GM19035 (cell line): ENCODE measurements around the gene TBCA.

Source experiments
- ATAC-seq: cut with Tn5 transposase; IDR thresholded peaks from one replicate; pipeline ENCODE4 v1.9.1; 2021; ENCODE audit not compliant: unreplicated experiment

Gene TBCA

DNA sequence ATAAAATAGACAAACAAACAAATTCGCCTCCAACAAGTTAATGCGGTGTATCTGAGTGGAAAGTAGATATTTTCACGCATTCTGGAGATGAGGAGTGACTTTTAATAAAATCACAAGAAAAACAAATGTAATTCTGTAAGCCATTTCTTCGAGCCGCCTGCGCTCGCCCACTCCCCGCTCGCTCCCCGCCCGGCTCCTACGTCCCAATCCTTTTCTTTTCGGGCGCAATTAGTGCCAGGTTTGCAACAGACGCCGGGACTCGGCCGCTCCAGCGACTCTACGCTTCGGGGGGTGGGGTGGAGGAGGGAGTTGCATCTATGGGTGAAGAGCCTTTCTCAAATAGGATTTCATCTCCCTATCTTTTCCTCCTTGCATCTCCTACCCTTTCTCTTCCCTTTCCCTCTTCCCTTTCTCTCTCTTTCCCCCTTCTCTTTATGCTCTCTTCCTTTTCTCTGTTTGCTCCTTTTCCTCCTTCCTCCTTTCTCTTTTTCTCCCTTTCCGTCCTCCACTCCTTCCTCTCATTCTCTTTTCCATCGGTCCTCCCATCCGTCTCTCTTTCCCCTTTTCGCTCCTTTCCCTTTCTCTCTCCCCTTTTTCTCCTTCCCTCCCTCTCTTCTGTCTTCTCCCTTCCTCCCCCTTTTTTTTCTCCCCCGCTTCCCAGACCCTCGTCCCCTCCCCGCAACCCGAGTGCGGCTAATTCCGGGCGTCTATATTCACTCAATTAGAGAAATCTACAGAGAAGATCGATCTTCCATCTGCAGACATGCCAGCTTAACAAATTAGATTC, 131.6 kb downstream of the TBCA start:
- no peak for ATAC-seq

DNA sequence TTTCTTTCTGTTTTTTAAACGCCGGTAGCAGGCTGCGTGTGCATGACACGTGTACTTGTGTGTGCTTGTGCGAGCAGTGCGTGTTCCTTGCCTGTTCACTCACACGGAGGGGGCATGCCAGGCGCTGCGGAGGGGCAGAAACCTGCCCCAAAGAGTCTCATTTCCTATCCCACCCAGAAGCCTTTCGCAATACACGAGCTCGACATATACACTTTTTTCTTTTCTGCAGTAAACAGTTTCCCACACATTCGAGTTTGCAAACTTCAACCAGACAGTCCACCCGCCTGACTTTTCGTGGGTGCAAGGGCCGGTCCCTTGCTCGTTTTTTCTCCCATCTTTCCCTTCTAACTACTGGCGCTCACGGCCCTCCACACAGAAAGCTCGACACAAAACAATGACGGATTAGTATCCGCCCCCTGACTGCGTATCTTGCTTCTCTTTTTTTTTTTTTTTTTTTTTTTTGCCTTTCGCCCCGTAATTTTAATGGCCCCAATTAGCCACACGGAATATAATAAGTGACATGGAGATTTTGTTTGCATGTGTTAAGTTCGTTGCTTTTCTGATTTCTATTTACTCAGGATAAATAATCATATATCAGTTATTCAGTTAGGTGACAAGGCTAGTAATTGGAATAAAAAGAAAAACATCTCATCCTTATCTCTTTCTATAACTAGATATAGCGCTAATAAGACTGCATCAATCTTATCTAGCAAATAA, 132.3 kb downstream of the TBCA start:
- ATAC-seq, result no peak

DNA sequence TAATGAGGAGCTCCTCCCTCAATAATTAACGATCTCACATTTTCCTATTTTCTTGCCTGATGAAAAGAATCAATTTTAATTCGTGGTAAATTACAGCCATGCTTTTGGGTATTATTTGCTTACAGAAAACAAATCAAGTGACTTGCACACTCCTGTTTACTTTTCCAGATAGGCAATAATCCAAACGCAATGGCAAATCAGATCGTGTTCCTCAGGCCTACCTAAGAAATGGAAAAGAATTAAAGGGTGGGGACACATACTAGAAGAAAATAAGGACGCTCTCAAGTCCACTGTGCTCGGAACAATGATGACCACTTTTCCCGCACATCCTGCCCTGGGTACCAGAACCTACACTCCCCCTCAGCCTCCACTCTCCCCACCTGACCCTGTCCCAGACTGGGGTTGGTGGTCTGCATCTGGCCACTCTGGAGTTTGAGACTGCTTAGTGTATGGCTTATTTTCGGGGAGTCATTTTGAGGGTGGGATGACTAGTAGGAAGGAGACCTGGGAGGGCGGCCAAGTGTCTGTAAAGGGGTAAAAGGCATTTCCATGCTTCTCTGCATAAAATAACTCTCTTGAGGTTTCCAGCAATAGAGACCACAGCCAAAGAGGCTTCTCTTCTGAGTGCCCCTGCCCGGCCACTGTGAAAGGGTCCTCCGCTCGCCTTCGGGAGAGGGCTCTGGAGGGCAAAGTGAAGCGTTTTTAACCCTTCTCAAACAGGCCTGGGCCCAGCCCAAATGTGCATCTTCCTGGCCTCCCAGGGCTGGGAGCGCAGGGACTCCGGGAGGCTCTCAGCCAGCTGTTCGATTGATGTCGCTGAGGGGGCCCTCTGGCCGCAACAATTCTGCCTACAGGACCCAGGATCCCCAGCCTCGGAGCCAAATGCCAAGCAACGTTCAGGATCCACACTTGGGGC, 133.1 kb downstream of the TBCA start:
- ATAC-seq, result no peak

DNA sequence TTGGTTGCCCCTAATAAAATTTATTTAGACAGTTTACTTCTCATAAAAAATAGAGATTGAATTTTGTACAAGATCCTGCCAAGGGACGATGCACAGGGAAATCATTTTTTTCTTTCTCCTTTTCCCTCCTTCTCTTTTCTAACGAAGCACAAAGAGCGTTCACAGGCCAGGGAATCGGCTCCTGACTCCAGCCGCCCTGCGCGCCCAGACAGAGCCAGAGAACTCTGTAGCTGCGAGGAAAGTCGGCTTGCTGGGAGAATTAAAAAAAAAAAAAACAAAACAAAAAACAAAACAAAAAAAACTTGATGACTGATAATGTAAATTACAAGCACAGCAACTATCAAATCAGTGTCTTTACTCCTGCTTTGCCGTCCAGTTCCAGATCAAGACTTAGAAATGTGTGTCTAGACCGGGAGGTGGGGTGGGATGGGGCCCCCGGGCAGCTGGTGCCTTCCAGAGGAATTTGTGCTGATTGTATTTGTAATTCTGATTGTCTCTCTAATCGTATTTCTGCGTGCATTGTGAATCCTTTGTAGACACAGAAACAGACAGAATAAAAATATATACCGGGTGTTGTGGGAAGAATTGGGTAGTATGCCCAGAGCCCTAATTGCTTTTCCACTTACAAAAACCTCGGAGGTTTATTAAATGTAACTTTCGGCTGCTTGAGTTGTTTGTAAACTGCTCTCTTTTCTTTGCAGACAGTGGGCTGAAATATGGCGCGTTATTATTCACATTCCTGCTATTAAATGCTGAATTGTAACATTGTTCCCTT, 134.0 kb downstream of the TBCA start:
- no peak for ATAC-seq

DNA sequence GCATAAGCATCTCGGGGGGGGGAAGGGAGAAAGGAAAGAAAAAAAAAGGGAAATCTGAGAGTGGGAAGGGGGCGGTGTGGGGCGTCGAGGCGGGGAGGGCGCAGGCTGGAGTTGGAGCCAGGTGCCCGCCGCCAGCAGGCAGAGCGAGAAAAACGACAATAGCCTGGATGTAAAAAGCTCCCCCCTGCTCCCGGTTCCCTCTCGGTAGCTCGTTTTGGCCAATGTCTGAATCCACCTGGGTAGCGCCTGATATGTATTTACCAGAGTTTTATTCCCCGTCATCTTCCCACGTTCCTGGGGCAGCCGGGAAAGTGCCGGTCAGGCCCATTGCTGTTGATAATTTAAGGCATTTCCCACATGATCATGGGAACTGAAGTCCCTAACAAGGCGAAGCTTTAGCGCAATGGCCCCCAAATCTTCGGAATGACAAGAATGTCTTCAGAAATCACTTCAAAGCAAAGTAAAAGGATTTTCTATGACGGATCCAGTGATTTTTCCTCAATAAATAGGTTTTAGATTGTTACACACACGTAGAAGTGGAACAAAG, 134.7 kb downstream of the TBCA start:
- ATAC-seq, result no peak
